ENCODE measurements around the gene ZNF423. TPM values are rescaled to one million over a fixed set of nuclear protein-coding genes. Genes with fewer than 3 reads are reported as not detected.

Gene ZNF423
- total and polyA plus RNA-seq, 2 experiments from 2014 or later: 12.3 to 22.2 TPM

GRCh38 chr16:49596648-49597291 is 259.1 kb downstream of the ZNF423 start:
- Histone ChIP-seq H3K27ac (no peak overlapping the region), H3K4me3 (no peak overlapping the region), H3K36me3 (no peaks in the 10 kb centered on the region), H3K9me3 (ENCODE audit: low read depth) (no peaks in the 10 kb centered on the region), H3K27me3 (no peaks in the 10 kb centered on the region), H3K4me1 (ENCODE audit: low read depth) (no peaks in the 10 kb centered on the region)
- TF ChIP-seq CTCF (IDR thresholded peaks at IDR 0.05; ENCODE audit: low read depth, low read length): no peak
- DNase-seq (ENCODE audit: low read depth in 1 of 2, low spot score in 1 of 2): peak in 1 of 2 donors; percentile 26

GRCh38 chr16:49596068-49596467 is 259.8 kb downstream of the ZNF423 start:
- Histone ChIP-seq H3K4me3 (no peak overlapping the region), H3K36me3 (no peaks in the 10 kb centered on the region), H3K27ac (no peak overlapping the region), H3K9me3 (ENCODE audit: low read depth) (no peaks in the 10 kb centered on the region), H3K4me1 (ENCODE audit: low read depth) (no peaks in the 10 kb centered on the region), H3K27me3 (no peaks in the 10 kb centered on the region)
- DNase-seq (ENCODE audit: low read depth in 1 of 2, low spot score in 1 of 2): peak in 1 of 2 donors; percentile 64
- no peak for TF ChIP-seq CTCF (IDR thresholded peaks at IDR 0.05; ENCODE audit: low read depth, low read length)

- Histone ChIP-seq H3K4me1 (ENCODE audit: low read depth) (no peaks in the 10 kb centered on the region), H3K36me3 (no peaks in the 10 kb centered on the region), H3K27me3 (no peaks in the 10 kb centered on the region), H3K9me3 (ENCODE audit: low read depth) (no peaks in the 10 kb centered on the region), H3K4me3 (no peak overlapping the region), H3K27ac (no peak overlapping the region)
- TF ChIP-seq CTCF (IDR thresholded peaks at IDR 0.05; ENCODE audit: low read depth, low read length): no peak
- no peak for DNase-seq (ENCODE audit: low read depth in 1 of 2, low spot score in 1 of 2)
These were observed 261.0 kb downstream of the ZNF423 start for GRCh38 chr16:49594685-49595498.

- Histone ChIP-seq H3K4me3 (no peak overlapping the region), H3K9me3 (ENCODE audit: low read depth) (no peaks in the 10 kb centered on the region), H3K27ac (no peak overlapping the region), H3K27me3 (no peaks in the 10 kb centered on the region), H3K36me3 (no peaks in the 10 kb centered on the region), H3K4me1 (ENCODE audit: low read depth) (no peaks in the 10 kb centered on the region)
- DNase-seq (ENCODE audit: low read depth in 1 of 2, low spot score in 1 of 2): no peak
- no peak for TF ChIP-seq CTCF (IDR thresholded peaks at IDR 0.05; ENCODE audit: low read depth, low read length)
These were observed 261.8 kb downstream of the ZNF423 start for GRCh38 chr16:49594153-49594552.

GRCh38 chr16:49593424-49594040 is 262.4 kb downstream of the ZNF423 start:
- Histone ChIP-seq H3K27me3 (no peaks in the 10 kb centered on the region), H3K4me3 (no peak overlapping the region), H3K27ac (no peak overlapping the region), H3K36me3 (no peaks in the 10 kb centered on the region), H3K4me1 (ENCODE audit: low read depth) (no peaks in the 10 kb centered on the region), H3K9me3 (ENCODE audit: low read depth) (no peaks in the 10 kb centered on the region)
- no peak for DNase-seq (ENCODE audit: low read depth in 1 of 2, low spot score in 1 of 2)
- TF ChIP-seq CTCF (IDR thresholded peaks at IDR 0.05; ENCODE audit: low read depth, low read length): no peak
